Spleen (tissue), 7 donors: Measurements from ENCODE around the gene MAP4K3.

Experiments
- CTCF ChIP-seq, 11 experiments: fragments of 200-600 bp in 7 of 11; fragments of 450-650 bp in 4 of 11; sonication (generic) in 4 of 11; IDR thresholded peaks in 8 of 11; conservative IDR thresholded peaks in 3 of 11; 1 replicate in 7 of 11; 2 replicates in 4 of 11; pipeline versions ENCODE4 v1.4.0 to v1.8.0; 2016 to 2021; ENCODE audit warnings: antibody characterized with exemption in 11 of 11, inconsistent platforms in 4 of 11, mild to moderate bottlenecking in 1 of 11
- POLR2A ChIP-seq, 3 donors: fragments of 450-650 bp; IDR thresholded peaks; one replicate each; pipeline ENCODE4 v1.5.1; 2017; ENCODE audit warnings: antibody characterized with exemption in 3 of 3, mild to moderate bottlenecking in 1 of 3
- POLR2AphosphoS5 ChIP-seq, 3 donors: sonication (generic); formaldehyde crosslinking; IDR thresholded peaks; one replicate each; pipeline ENCODE4 v1.5.1; 2017; ENCODE audit warnings: antibody characterized with exemption in 3 of 3
- donor health status: DM: no; HTN: no; CAD: no; lungs with moderate emphysema.
- donor health status: DM: no; HTN: no; CAD: no.
- donor health status: DM: no; HTN: no; CAD: no.

- TF ChIP-seq CTCF (IDR thresholded peaks at IDR 0.05 in 8 of 11, conservative IDR thresholded peaks at IDR 0.05 in 3 of 11), result no peak
- no peak for TF ChIP-seq POLR2AphosphoS5 (IDR thresholded peaks at IDR 0.05)
- TF ChIP-seq POLR2A (IDR thresholded peaks at IDR 0.05), result no peak
These were observed 102.6 kb downstream of the MAP4K3 start for GRCh38 chr2:39334529-39334928.
